H1 (cell line): ENCODE data around the gene DOCK10. TPM values are rescaled to one million over a fixed set of nuclear protein-coding genes. Genes with fewer than 3 reads are reported as not detected.

ENCODE experiments used
- CHD7 ChIP-seq: fragments of 300-600 bp; sonication (generic); IDR thresholded peaks from 2 replicates; pipeline ENCODE4 v1.7.1; 2012; ENCODE audit warnings: low read length, moderate library complexity, mild to moderate bottlenecking, inconsistent platforms; ENCODE audit not compliant: insufficient replicate concordance
- CTCF ChIP-seq, 3 experiments: IDR thresholded peaks; 1 replicate in 2 of 3; 2 replicates in 1 of 3; pipeline versions ENCODE4 v1.5.1 to v1.6.1; 2011; ENCODE audit warnings: low read length in 3 of 3, mild to moderate bottlenecking in 3 of 3, inconsistent platforms in 2 of 3, low read depth in 1 of 3, moderate library complexity in 1 of 3; ENCODE audit not compliant: insufficient read depth in 1 of 3; ENCODE audit errors: control extremely low read depth in 1 of 3
- EZH2 ChIP-seq: fragments of 200-600 bp; sonication (generic); IDR thresholded peaks from 2 replicates; pipeline ENCODE4 v1.7.1; 2012; ENCODE audit warnings: low read depth, mild to moderate bottlenecking, moderate library complexity, low read length, inconsistent platforms; ENCODE audit not compliant: severe bottlenecking
- FOSL1 ChIP-seq: IDR thresholded peaks from 2 replicates; pipeline ENCODE4 v1.6.1; 2011; ENCODE audit warnings: mild to moderate bottlenecking, low read depth, low read length, moderate library complexity; ENCODE audit not compliant: insufficient read depth
- KDM1A ChIP-seq: fragments of 200-600, 300-600 bp; sonication (generic); IDR thresholded peaks from 2 replicates; pipeline ENCODE4 v1.7.1; 2016; ENCODE audit warnings: mild to moderate bottlenecking, low read length, borderline replicate concordance
- POLR2A ChIP-seq, 2 experiments: IDR thresholded peaks; 1 replicate in 1 of 2; 2 replicates in 1 of 2; pipeline ENCODE4 v1.6.1; 2011; ENCODE audit warnings: low read depth in 2 of 2, low read length in 2 of 2, mild to moderate bottlenecking in 2 of 2; ENCODE audit errors: control extremely low read depth in 1 of 2
- SP4 ChIP-seq: IDR thresholded peaks from 2 replicates; pipeline ENCODE4 v1.6.1; 2012; ENCODE audit warnings: low read length, inconsistent platforms
- polyA plus RNA-seq, 7 experiments: library from polyadenylated mRNA; depleted of rRNA in 3 of 7; stranded (reverse) in 5 of 7; unstranded in 2 of 7; fragments of >200 nt in 5 of 7; fragments of 200-250 nt in 2 of 7; gene quantifications; 1 replicate in 5 of 7; 2 replicates in 1 of 7; 4 replicates in 1 of 7; pipeline versions ENCODE4 v1.2.1 to v1.2.3, GENCODE V29; 2011 to 2013; ENCODE audit warnings: missing spikeins in 2 of 7, mixed read lengths in 2 of 7
- total RNA-seq: library from RNA; stranded (reverse); fragmentation: NEBNext Ultra II Directional; extraction: Animal tissue kit (Norgen Biotek cat#: 25700); gene quantifications from 2 replicates; pipeline ENCODE4 v1.2.1, GENCODE V29; 2021

Gene DOCK10
- total and polyA plus RNA-seq, 2 of the 8 experiments (the other 6 are each of a cell fraction or from before 2014, with no cell fraction given) = 0.33 to 1.6 TPM

- TF ChIP-seq CHD7 (no peak), KDM1A (no peak), CTCF (IDR thresholded peaks at IDR 0.05; ENCODE audit: control extremely low read depth in 1 of 3, insufficient read depth in 1 of 3, low read depth in 1 of 3, low read length in 3 of 3) (no peak), SP4 (no peak), EZH2 (no peak), POLR2A (IDR thresholded peaks at IDR 0.05; ENCODE audit: control extremely low read depth in 1 of 2, low read depth in 2 of 2, low read length in 2 of 2) (no peak), FOSL1 (no peak)
Observed at GRCh38 chr2:224799691-224800090, 242.6 kb downstream of the DOCK10 start (continued).
